Mucosa of descending colon (tissue), 3 donors: Measurements from ENCODE around the gene CEP192. TPM values are rescaled to one million over a fixed set of nuclear protein-coding genes. Genes with fewer than 3 reads are reported as not detected.
"Not testable (repeated sequence)": the region's sequence is repeated elsewhere in the genome, so short reads cannot be mapped to it uniquely, and the experiment has no call there.

Experiments
- ATAC-seq: fragments of 200-7000 bp; cut with Tn5 transposase; one replicate; pipeline ENCODE4 v1.9.1; 2020; ENCODE audit warnings: mild to moderate bottlenecking, moderate library complexity
- DNase-seq, 3 donors: peaks; one replicate each; pipeline ENCODE4 v3.0.0-alpha.2; 2020
- H3K36me3 ChIP-seq: fragments of 200-600 bp; one replicate; pipeline ENCODE4 v1.8.0; 2021; ENCODE audit warnings: low read depth, mild to moderate bottlenecking
- H3K4me1 ChIP-seq: fragments of 200-600 bp; one replicate; pipeline ENCODE4 v1.8.0; 2021; ENCODE audit warnings: low read depth, mild to moderate bottlenecking
- H3K4me3 ChIP-seq: fragments of 200-600 bp; one replicate; pipeline ENCODE4 v1.8.0; 2021; ENCODE audit warnings: mild to moderate bottlenecking
- H3K9me3 ChIP-seq: fragments of 200-600 bp; one replicate; pipeline ENCODE4 v1.8.0; 2021; ENCODE audit warnings: mild to moderate bottlenecking
- intact Hi-C, 2 donors: fragments of 100-400 bp; cut with DNase I in 1 of 2; cut with micrococcal nuclease in 1 of 2; formaldehyde crosslinking; loops; one replicate each; pipeline versions ENCODE4 v1.11.0 to v1.11.1; 2022; cut with DNase I, micrococcal nuclease
- total RNA-seq, 3 donors: library from RNA; stranded (reverse); fragmentation: NEBNext Ultra II Directional in 2 of 3; extraction: Animal tissue kit (Norgen Biotek cat#: 25700) in 2 of 3; gene quantifications; one replicate each; pipeline versions ENCODE4 v1.2.1 to v1.2.4, GENCODE V29; 2021 to 2023
- TF ChIP-seq, protein P1 (sequence below): fragments of 200-600 bp; IDR thresholded peaks from one replicate; pipeline ENCODE4 v1.8.0; 2022; ENCODE audit warnings: antibody characterized with exemption, mild to moderate bottlenecking
- donor health status: DM: no; HTN: no; CAD: no; lungs with moderate emphysema.
- donor health status: DM: no; HTN: no; CAD: no.
- donor health status: DM: no; HTN: yes; CAD: no.

CEP192 gene
- total RNA-seq, 3 donors from 2014 or later = 22.6 to 33.6 (median 27.7) TPM

DNA sequence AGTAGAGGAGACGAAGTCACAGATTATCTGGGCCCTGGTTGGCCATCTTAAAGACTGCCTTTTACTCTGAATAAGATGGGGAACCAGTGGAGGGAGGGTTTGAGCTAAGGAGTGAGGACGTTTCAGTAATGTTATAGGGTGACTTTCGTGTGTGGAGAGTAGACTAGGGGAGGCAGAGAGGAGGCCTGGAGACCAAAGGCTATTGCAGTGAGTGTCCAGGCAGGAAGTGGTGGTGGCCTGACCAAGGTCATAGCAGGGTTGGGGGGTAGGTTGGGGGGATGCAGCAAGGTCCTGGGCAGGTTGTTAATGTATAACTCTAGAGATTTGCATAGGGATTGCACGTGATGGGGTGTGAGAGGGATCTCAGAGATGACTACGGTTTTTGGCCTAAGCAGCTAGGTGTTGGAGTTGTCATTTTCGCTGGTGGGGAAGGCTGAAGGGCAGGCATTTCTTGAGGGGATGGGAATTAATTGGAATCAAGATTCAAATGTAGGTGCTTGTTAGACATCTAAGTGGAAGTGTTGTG is 4.9 kb downstream of the CEP192 start:
- TF ChIP-seq, protein P1, sequence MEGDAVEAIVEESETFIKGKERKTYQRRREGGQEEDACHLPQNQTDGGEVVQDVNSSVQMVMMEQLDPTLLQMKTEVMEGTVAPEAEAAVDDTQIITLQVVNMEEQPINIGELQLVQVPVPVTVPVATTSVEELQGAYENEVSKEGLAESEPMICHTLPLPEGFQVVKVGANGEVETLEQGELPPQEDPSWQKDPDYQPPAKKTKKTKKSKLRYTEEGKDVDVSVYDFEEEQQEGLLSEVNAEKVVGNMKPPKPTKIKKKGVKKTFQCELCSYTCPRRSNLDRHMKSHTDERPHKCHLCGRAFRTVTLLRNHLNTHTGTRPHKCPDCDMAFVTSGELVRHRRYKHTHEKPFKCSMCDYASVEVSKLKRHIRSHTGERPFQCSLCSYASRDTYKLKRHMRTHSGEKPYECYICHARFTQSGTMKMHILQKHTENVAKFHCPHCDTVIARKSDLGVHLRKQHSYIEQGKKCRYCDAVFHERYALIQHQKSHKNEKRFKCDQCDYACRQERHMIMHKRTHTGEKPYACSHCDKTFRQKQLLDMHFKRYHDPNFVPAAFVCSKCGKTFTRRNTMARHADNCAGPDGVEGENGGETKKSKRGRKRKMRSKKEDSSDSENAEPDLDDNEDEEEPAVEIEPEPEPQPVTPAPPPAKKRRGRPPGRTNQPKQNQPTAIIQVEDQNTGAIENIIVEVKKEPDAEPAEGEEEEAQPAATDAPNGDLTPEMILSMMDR = no peak
- intact Hi-C loops = no loop called here
- H3K4me1 ChIP-seq = peaks cover 15% of the 10 kb centered on the region
- ATAC-seq (no peak), DNase-seq (no peak)
- no peaks in the 10 kb centered on the region for H3K9me3 ChIP-seq
- H3K36me3 ChIP-seq = no peaks in the 10 kb centered on the region
- H3K4me3 ChIP-seq = no peak overlapping the region

DNA sequence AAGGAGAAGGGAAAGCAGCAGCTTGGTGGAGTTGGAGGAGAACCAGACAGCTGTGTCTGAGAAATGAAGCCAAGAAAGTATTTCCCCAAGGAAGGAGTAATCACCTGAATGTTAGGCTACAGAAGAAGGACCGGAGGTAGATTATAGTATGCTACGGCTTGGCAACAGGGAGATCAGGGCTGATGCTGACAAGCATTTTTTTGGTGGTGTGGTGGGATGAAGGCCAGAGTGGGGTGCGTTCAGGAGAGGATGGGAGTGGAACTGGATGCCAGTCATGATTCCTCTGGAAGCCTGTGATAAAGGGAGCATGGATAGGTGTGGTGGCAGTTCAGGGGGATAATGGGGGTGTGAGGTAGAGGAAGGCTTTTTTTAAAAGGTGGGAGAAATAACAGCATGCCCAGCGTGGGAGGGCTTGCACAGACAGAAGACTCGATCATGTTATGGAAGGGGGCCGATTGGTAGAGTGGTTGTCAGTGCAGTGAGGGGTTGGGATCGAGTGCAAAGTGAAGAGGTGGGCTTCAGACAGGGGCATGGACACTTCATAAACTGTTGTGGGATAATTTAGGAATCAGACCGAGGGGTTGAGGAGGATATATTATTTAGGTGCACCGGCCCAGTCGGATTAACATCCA is 5.6 kb downstream of the CEP192 start:
- DNase-seq (no peak), ATAC-seq (no peak)
- no peaks in the 10 kb centered on the region for H3K9me3 ChIP-seq
- H3K4me3 ChIP-seq = no peak overlapping the region
- H3K36me3 ChIP-seq = peaks cover 4% of the 10 kb centered on the region
- intact Hi-C loops = no loop called here
- peaks cover 15% of the 10 kb centered on the region for H3K4me1 ChIP-seq
- TF ChIP-seq, protein P1 = no peak

DNA sequence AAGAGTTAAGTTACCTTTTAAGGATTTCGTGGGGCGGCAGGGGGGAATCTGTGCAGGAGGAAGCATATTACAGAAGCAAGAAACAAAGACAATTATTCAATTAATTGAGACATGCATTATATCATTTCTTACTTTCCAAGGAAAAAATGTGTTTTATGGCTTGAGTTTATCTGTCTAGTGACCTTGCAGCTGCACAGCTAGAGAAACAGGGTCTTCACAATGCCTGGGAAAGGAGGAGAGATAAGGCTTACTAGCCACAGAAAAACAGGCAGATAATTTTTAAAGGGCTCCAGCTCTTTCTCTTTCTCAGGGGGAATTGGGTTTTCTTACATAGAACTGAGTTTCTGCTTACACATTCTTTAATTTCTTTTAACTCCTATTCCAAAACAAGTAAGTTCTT is 6.2 kb downstream of the CEP192 start:
- H3K9me3 ChIP-seq, ATAC-seq, intact Hi-C loops, H3K36me3 ChIP-seq, H3K4me3 ChIP-seq, DNase-seq: not testable (repeated sequence)
- H3K4me1 ChIP-seq = peaks cover 11% of the 10 kb centered on the region

DNA sequence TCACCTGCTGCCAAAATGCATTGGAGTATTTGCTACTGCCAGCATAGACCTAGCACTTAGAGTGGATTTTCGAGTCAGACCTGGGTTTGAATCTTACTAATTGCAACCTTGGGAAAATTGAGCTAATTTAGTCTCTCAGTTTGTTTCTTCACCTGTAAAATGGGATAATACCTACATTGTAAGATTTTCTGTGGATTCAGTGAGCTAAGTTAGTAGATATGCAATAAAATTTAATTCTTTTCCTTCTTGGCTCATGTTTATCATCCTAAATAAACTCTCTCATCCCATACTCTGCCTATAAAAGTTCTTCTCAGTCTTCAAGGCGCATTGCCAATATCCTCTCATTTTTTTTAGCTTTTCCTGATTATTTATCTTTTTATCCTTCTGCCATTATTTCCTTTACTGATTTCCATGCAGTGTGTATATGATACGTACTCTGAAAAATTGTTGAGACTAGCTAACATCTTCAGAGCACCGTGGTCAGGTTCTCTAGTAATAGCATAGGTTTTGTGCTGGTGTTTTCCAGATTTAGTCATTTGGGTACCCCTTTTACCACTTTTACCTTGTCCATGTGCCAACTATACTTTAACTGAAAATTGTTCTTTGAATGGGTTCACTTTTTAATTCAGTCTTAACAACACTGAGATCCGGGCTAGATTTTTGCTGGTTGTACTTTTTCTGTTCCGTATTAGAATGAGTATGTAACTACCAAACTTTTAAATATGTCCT is 7.3 kb downstream of the CEP192 start:
- no peak for ATAC-seq
- TF ChIP-seq, protein P1 = no peak
- intact Hi-C loops = no loop called here

DNA sequence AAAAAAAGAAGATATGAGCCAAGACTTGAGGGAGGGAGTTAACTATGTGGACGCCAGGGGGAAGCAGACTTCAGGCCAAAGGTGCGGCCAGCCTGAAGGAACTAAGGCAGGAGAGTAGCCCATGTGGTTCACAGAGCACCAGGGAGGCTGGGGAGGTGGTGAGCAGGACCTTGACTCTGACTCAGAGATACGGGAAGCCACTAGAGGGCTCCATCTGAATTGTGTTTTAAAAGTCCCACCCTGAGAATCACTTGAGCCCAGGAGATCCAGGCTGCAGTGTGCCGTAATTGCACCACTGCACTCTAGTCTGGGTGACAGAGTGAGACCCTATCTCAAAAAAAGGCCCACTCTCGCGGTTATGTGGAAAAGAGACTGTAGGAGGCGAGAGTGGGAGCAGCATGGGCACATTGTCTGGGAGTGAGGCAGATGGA is 12.3 kb downstream of the CEP192 start:
- ATAC-seq (peak; percentile 75), DNase-seq (peak in 1 of 3 donors; percentile 43)
- Histone ChIP-seq H3K36me3 (peaks cover 4% of the 10 kb centered on the region), H3K4me3 (no peak overlapping the region), H3K4me1 (no peaks in the 10 kb centered on the region), H3K9me3 (no peaks in the 10 kb centered on the region)
- intact Hi-C loops = no loop called here
- TF ChIP-seq, protein P1 = no peak

More for the DNA sequence above, 7.3 kb downstream of the CEP192 start:
- Histone ChIP-seq H3K4me3 (no peak overlapping the region), H3K36me3 (peaks cover 4% of the 10 kb centered on the region), H3K9me3 (no peaks in the 10 kb centered on the region), H3K4me1 (peaks cover 7% of the 10 kb centered on the region)
- no peak for DNase-seq

DNA sequence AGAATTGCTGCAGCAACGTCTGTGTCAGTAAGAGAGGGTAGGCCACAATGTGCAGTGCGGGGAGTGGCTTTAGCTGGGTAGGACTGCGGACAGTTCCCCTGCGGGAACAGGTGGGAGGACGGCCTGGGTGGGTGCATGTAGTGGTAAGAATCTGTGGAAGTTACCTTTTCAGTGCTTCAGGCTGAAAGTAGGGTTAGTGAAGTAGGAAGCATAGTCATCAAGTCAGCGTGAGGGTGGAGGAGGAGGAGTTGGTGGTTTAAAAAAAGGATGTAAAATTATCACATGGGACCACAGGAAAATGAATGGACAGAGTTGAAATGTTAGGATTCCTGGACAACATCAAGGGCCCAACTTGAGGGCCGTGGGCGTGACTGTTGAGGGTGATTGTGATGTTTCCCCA is 13.2 kb downstream of the CEP192 start:
- ATAC-seq (no peak), DNase-seq (no peak)
- Histone ChIP-seq H3K4me3 (no peak overlapping the region), H3K9me3 (no peaks in the 10 kb centered on the region), H3K36me3 (peaks cover 4% of the 10 kb centered on the region), H3K4me1 (no peaks in the 10 kb centered on the region)
- intact Hi-C loops = no loop called here
- TF ChIP-seq, protein P1 = no peak
